HG02943 (cell line): ENCODE data around the gene TIGD4.

Experiments used
- ATAC-seq: cut with Tn5 transposase; IDR thresholded peaks from one replicate; pipeline ENCODE4 v1.9.1; 2021; ENCODE audit warnings: mild to moderate bottlenecking, low read depth, moderate library complexity; ENCODE audit not compliant: unreplicated experiment

TIGD4 gene

DNA sequence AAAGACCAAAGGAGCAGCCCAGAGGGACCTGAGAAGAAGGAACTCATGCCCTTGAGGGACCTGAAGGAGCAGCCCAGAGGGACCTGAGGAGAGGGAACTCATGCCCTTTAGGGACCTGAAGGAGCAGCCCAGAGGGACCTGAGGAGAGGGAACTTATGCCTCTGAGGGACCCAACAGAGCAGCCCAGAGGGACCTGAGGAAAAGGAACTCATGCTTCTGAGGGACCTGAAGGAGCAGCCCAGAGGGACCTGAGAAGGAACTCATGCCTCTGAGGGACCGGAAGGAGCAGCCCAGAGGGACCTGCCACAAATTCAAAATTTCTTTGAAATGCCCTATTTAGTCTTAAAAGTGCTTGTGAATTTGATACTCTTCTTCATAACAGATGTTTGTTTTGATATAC is 51.2 kb downstream of the TIGD4 start:
- ATAC-seq: no peak

DNA sequence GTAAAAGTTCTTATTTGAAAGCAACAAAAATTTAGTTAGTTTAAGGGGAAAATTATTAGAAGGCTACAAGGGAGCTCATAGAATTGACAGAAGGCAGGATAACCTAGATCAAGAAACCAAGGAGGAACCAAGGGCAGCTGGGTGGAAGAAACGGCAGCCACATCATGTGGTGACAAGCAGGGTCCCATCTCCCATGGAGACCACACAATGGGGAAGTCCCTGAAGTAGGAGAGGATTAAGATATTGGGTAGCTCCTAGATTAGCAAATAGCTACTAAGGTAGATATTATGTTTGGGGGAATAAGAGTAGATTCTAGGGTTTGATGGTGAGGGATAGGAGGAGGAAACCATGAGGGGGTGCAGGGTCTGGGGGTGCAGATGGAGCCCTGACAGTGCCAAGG is 51.7 kb downstream of the TIGD4 start:
- no peak for ATAC-seq

DNA sequence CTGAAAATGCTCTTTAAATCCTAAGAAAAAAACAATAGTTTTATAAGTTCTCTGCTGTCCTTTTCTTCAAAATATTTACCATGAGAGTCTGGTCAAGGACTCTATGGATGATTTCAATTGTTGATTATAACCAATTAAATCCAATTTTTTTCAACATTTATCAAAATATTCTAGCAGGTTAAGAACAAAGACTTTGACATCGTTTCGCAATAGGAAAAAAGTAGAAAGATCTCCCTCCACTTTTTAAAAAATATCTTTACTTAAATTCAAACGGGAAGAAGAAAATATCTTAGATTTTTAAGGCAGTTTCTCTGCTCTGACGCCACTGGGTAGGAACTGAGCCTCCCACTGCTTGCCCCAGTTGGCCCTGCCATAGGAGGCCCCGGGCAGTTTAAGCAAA is 55.0 kb downstream of the TIGD4 start:
- no peak for ATAC-seq

DNA sequence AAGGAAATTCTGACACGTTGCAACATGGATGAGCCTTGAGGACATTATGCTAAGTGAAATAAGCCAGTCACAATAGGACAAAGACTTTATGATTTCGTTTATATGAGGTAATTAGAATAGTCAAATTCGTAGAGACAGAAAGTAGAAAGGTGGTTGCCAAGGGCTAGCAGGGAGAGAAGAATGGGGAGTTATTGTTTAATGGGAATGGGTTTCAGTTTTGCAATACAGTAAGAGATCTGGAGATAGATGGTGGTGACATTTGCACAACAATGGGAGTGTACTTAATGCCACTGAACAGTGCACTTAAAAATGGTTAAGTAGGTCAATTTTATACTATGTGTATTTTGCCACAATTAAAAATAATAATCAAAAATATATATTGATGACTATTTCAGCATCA is 56.3 kb downstream of the TIGD4 start:
- no peak for ATAC-seq

DNA sequence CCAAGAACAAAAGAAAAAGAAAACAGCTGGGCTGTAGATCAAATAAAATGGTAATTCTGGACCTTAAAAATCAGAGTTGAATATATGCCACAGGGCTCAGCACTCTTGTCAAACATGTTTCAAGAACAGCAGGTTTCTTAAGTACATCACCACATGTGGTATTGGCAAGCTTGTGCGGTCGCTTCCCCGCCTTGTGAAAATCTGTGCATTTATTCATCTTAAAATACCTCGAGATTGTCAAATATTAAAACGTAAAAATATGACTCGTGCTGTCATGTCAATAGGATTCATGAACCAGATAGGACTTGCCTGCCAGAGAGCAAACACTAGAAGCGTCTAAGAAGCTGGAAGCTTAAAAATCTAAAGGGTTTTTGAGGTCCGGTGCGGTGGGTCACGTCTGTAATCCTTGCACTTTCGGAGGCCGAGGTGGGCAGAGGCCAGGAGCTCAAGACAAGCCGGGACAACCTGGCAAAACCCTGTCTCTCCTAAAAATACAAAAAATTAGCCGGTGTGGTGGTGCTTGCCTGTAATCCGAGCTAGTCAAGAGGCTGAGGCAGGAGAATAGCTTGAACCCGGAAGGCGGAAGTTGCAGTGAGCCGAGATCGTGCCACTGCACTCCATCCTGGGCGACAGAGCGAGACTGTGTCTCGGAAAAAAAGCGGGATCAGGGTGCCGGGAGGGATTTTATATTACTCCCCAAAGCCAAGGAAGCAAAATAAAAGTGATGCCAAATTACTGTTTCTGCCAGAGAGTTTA is 59.6 kb downstream of the TIGD4 start:
- ATAC-seq: no peak
